Measurements from ENCODE around the gene RIMBP2. TPM values are rescaled to one million over a fixed set of nuclear protein-coding genes. Genes with fewer than 3 reads are reported as not detected.

RIMBP2 gene
- total and polyA plus RNA-seq, 9 of the 15 experiments (the other 6 are each of a cell fraction or from before 2014, with no cell fraction given): not detected

DNA sequence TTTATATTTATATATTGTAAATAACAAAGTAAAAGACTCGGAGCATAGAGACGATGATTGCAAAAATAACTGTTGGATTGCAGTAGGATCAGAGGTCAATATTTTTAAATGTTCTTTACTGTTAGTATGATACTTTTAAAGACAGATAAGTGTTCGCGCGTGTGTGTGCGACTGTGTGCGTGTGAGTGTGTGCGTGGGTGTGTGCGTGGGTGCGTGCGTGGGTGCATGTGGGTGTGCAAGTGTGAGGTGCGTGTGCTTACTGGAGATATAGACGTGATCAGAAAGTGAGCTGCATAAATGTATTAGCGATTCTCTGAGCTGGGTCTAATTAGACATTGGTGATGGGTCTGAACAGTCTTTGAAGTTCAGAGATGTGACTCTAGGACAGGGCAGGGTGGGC is 142.9 kb downstream of the RIMBP2 start:
- intact Hi-C loops (cut with micrococcal nuclease): no loop called here
- ATAC-seq (no peak), FAIRE-seq (no peak), DNase-seq (ENCODE audit: extremely low read depth in 1 of 4, low spot score in 3 of 4) (no peak)
- TF ChIP-seq EGR1 (conservative IDR thresholded peaks at IDR 0.05): peak; percentile 88
- no peak for TF ChIP-seq ZNF12 (CRISPR knock-in tag; IDR thresholded peaks at IDR 0.05)
- no peak overlapping the region for H3K27ac ChIP-seq (ENCODE audit: extremely low read depth, low read depth, low read length)
- WGBS (ENCODE audit: insufficient coverage, low coverage, missing lambda C conversion rate): 1% methylated on average over 14 of the region's 14 CpGs
- POLR2A ChIA-PET: no interaction called here
- no peak overlapping the region for H3K9ac ChIP-seq (ENCODE audit: insufficient read depth in 1 of 2, low read depth in 2 of 2, low read length in 2 of 2)
- no peaks in the 10 kb centered on the region for H3K36me3 ChIP-seq (ENCODE audit: control insufficient read depth, insufficient read depth, low read length)
- no peak overlapping the region for H3K4me3 ChIP-seq
- in situ Hi-C loops (cut with MboI): no loop called here
- H3K4me1 ChIP-seq (replicated peaks in 1 of 2; ENCODE audit: control insufficient read depth in 2 of 2, insufficient read depth in 2 of 2, low read length in 2 of 2): no peaks in the 10 kb centered on the region
- H3K9me1 ChIP-seq (ENCODE audit: control insufficient read depth, insufficient read depth, low read length): no peaks in the 10 kb centered on the region
- H3K4me2 ChIP-seq (ENCODE audit: insufficient read depth, low read length): no peak overlapping the region
- CTCF ChIA-PET (ENCODE audit: low intra/inter-chr PET ratio): no interaction called here
- H3K9me3 ChIP-seq (replicated peaks; ENCODE audit: control insufficient read depth, insufficient read depth, low read depth, low read length): no peaks in the 10 kb centered on the region
- peaks cover 11 to 51% of the 10 kb centered on the region in 2 experiments; a peak in 4 of 5 replicates for H3K27me3 ChIP-seq (ENCODE audit: control insufficient read depth in 2 of 2, insufficient read depth in 2 of 2, low read length in 2 of 2)
- no peak overlapping the region for H2AFZ ChIP-seq (ENCODE audit: low read depth, low read length)
- no peaks in the 10 kb centered on the region for H4K20me1 ChIP-seq (replicated peaks; ENCODE audit: control insufficient read depth, insufficient read depth, low read length)
- H3K79me2 ChIP-seq (ENCODE audit: control insufficient read depth, insufficient read depth, low read length): no peaks in the 10 kb centered on the region
- no TSS peak for BruUV-seq (replicated peaks)

DNA sequence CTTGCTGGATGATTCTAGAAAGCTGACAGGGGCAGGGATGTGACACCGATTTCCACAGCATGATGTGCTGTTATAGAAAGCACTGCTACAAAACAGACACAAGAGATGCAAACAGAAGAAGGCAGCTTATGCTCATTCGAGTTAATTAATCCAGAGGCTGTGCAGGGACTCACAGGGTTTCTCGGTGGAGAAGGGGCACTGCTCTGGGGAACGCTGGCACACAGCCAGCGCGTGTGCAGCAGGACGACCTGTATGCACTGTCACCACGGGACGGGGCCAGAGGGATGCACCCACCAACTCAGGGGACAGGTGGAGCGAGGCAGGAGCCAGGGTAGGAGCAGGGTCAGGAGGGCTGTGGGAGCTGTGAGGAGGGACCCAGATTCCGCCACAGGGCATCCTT is 143.5 kb downstream of the RIMBP2 start:
- TF ChIP-seq NFIC (IDR thresholded peaks at IDR 0.05) (peak; percentile 66), LEF1 (IDR thresholded peaks at IDR 0.05) (no peak)
- TF ChIP-seq, protein P1, sequence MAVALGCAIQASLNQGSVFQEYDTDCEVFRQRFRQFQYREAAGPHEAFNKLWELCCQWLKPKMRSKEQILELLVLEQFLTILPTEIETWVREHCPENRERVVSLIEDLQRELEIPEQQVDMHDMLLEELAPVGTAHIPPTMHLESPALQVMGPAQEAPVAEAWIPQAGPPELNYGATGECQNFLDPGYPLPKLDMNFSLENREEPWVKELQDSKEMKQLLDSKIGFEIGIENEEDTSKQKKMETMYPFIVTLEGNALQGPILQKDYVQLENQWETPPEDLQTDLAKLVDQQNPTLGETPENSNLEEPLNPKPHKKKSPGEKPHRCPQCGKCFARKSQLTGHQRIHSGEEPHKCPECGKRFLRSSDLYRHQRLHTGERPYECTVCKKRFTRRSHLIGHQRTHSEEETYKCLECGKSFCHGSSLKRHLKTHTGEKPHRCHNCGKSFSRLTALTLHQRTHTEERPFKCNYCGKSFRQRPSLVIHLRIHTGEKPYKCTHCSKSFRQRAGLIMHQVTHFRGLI (CRISPR knock-in tag; IDR thresholded peaks at IDR 0.05): no peak
- no peak overlapping the region for H3K9ac ChIP-seq (ENCODE audit: insufficient read depth in 1 of 2, low read depth in 2 of 2, low read length in 2 of 2)
- no peak overlapping the region for H3K4me2 ChIP-seq (ENCODE audit: insufficient read depth, low read length)
- H3K4me3 ChIP-seq: no peak overlapping the region
- no peaks in the 10 kb centered on the region for H3K4me1 ChIP-seq (replicated peaks in 1 of 2; ENCODE audit: control insufficient read depth in 2 of 2, insufficient read depth in 2 of 2, low read length in 2 of 2)
- FAIRE-seq (no peak), DNase-seq (ENCODE audit: extremely low read depth in 1 of 4, low spot score in 3 of 4) (no peak), ATAC-seq (no peak)
- no peaks in the 10 kb centered on the region for H3K79me2 ChIP-seq (ENCODE audit: control insufficient read depth, insufficient read depth, low read length)
- ChIA-PET CTCF (ENCODE audit: low intra/inter-chr PET ratio) (no interaction called here), POLR2A (interaction anchor here (0.5 kb wide), 1 partner anchor 21 kb away, joined by 3 read pairs; no protein-coding TSS in a partner anchor)
- intact Hi-C loops (cut with micrococcal nuclease) (no loop called here), in situ Hi-C loops (cut with MboI) (no loop called here)
- H4K20me1 ChIP-seq (replicated peaks; ENCODE audit: control insufficient read depth, insufficient read depth, low read length): no peaks in the 10 kb centered on the region
- no peaks in the 10 kb centered on the region for H3K9me3 ChIP-seq (replicated peaks; ENCODE audit: control insufficient read depth, insufficient read depth, low read depth, low read length)
- no peaks in the 10 kb centered on the region for H3K9me1 ChIP-seq (ENCODE audit: control insufficient read depth, insufficient read depth, low read length)
- WGBS (ENCODE audit: insufficient coverage, low coverage, missing lambda C conversion rate): 1% methylated on average over 9 of the region's 11 CpGs
- H3K36me3 ChIP-seq (ENCODE audit: control insufficient read depth, insufficient read depth, low read length): no peaks in the 10 kb centered on the region
- H3K27ac ChIP-seq (ENCODE audit: extremely low read depth, low read depth, low read length): no peak overlapping the region
- no TSS peak for BruUV-seq (replicated peaks)
- peaks cover 11 to 48% of the 10 kb centered on the region in 2 experiments; a peak in 4 of 5 replicates for H3K27me3 ChIP-seq (ENCODE audit: control insufficient read depth in 2 of 2, insufficient read depth in 2 of 2, low read length in 2 of 2)
- H2AFZ ChIP-seq (ENCODE audit: low read depth, low read length): no peak overlapping the region

Measured in K562 (cell line).